ENCODE data around the gene PTPN4.

Gene PTPN4, protein sequence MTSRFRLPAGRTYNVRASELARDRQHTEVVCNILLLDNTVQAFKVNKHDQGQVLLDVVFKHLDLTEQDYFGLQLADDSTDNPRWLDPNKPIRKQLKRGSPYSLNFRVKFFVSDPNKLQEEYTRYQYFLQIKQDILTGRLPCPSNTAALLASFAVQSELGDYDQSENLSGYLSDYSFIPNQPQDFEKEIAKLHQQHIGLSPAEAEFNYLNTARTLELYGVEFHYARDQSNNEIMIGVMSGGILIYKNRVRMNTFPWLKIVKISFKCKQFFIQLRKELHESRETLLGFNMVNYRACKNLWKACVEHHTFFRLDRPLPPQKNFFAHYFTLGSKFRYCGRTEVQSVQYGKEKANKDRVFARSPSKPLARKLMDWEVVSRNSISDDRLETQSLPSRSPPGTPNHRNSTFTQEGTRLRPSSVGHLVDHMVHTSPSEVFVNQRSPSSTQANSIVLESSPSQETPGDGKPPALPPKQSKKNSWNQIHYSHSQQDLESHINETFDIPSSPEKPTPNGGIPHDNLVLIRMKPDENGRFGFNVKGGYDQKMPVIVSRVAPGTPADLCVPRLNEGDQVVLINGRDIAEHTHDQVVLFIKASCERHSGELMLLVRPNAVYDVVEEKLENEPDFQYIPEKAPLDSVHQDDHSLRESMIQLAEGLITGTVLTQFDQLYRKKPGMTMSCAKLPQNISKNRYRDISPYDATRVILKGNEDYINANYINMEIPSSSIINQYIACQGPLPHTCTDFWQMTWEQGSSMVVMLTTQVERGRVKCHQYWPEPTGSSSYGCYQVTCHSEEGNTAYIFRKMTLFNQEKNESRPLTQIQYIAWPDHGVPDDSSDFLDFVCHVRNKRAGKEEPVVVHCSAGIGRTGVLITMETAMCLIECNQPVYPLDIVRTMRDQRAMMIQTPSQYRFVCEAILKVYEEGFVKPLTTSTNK

DNA sequence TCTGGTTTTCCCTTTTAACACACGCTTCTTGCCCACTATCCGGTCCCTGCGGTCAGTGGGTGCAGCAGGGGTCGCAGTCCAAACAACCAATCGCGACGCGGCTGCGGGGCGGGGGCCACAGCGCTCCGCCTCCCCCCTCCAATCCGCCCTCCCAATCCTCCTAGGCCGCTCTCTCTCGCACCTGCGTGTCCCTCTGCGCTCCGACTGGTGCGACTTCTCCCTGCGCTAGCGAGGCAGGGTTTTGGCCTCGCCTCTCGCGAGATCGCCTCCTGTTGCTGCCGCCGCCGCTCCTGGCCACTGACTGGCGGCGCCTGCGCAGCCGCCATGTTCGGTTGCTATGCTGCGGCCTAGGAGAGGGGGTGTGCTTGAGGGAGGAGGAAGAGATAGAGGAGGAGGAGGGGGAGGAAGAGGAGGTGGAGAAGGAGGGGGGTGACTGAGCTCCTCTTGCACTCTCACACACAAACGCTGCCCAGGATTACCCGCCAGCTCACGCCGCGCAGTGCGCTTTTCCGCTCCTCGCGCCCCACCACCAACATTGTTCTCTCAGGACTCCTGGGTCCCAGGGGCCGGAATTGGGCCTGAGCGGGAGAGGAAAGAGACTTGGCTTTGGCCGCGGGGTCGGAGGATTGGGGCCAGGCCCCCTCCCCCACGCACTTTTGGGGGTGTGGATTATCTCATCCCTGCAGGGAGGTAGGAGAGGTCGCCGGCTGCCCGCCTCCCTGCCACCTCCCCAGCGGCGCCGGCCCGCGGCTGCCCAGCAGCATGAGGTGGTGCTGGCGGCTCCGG is at the start of gene PTPN4:
Gene PTPN4 (plus strand): TSS at position 472 of the 786 bp plus-strand sequence. CDS start 49,932 bp downstream, outside the sequence.
- DNase-seq = peak; percentile 96

DNA sequence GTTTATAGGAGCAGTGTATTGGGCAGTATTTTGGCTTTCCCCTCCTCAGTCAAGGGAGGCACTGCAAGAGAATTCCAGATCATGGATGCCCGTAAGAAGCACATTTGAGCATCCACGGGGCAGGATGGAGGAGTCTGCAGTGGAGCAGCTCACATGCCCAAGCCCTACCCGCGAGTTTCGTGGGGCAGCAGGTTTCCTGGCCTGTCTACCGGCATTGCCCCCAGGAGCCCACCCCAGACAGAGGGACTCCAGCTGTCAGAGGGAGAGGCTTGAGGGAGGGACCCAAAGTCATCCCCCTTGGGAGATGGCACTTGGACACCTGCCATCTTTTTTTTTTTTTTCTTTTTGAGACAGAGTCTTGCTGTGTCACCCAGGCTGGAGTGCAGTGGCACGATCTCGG is 49.4 kb upstream of the PTPN4 start:
- DNase-seq = no peak

DNA sequence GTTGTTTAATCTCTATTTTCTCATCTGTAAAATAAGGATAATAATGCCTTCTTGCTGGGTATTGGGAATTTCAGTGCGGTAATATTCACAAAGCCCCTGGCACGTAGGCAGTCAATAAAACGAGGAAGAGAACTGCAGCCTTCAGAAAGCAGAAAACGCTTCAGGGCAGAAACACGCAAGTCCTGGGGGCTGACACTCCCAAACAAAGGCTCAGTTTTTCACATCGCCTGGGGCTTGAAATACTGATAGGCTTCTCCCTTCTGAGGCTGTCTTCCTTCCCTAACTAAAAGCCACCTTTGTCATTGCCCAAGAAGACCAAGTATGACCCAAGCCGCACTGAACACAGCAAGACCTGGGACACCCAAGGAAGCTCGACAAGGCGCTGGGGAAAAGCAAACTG is 48.4 kb upstream of the PTPN4 start:
- DNase-seq = no peak

DNA sequence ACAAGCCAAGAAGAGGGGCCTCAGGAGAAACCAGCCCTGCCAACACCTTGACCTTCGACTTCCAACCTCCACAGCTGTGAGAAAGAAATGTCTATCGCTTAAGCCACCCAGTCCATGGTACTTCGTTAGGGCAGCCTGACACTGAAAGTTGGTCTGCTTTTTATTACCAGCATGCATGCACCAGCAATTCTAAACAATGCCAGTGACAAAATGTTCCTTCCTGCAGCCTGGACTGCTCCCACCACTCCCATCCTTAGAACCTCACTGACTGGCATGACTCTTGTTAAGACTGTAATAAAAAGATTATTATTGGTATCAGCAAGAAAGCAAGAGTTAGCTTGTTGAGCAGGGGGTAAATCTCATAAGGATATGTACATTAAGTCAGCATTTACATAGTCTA is 47.2 kb upstream of the PTPN4 start:
- no peak for DNase-seq

DNA sequence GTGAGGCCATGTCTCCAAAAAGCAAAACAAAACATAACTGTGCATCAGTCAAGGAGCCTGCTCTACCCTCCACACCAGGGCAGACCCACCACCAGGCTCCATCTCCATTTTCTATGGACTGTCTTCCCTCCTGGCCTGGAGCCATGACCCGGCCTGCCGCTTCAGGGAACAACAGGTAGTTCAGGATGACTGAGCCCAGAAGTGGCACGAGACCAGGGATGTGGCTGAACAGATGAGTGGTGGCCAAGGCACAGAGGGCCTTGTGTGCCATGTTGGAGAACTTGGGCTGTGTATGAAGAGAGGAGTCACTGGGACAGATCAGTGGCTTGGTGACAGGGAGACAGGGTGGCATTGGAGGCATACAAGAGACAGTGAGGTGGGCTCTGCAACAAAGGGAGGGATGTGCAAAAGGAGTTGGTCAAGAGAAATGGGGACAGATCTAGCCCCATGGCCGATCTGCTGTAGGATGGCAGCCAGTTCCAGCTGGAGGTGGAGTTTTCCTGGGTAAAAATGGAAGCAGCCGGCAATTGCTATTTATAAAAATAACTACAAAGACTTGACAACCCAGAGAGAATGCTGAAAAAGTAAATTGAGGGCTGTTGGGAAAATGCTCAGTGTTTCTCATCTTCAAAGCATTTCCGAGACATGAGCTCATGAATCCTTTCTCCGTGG is 45.8 kb upstream of the PTPN4 start:
- DNase-seq = no peak

DNA sequence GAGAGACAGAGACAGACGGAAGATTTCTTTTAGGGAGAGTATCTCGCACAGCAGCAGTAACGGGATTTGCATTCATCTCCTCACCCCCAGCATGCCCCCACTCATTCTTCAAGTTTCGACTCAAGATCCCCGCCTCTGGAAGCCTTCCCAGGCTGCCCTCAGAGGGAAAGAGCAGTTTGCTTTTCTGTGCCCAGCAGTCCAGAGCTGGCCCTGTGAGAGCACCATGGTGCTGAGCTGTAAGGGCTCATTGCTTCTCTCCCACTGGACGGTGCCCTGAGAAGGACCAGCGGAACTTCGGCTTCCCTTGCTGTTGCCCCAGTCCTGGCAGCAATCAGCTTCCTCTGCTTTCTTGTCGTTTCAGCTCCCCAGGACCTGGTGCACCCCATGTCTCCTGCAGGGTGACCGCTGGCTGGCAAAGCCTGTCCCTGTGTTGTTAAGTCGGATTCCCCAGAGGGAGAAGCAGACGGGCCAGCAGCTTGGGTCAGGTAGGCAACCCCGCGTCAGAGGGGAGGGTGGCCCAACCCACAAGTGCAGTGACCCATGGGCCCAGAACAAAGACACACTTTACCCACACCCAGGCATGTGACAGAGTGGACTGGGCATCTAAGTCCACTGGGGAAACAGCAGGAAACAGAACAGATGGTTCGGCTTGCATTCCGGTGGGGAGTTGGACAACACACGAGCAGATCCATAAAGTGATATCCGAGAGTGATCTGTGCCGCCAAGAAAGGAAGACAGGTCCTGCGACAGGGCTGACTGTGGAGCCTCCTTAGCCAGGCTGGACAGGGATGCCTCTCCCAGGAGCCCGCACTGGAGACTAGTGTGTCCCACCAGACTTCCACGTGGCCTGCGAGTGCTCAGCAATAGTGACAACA is 44.1 kb upstream of the PTPN4 start:
- no peak for DNase-seq

DNA sequence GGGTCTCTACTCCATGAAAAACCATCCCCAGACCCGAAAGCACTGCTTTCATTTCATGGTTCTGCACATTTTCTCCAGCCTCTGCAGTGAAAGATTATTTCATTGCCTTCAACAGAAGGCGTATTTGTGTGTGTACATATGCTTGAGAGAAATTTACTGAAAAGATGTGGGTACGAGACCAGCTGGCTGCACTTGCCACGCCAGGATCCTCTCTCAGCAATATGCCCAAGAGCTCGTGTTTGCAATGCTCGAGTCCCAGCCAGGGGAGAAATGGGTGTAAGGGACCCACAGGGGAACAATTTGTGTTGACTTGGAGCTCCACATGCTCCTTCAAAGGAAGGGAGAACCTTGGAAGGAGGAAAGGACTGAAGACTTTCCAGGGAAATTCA is 43.4 kb upstream of the PTPN4 start:
- DNase-seq = no peak

DNA sequence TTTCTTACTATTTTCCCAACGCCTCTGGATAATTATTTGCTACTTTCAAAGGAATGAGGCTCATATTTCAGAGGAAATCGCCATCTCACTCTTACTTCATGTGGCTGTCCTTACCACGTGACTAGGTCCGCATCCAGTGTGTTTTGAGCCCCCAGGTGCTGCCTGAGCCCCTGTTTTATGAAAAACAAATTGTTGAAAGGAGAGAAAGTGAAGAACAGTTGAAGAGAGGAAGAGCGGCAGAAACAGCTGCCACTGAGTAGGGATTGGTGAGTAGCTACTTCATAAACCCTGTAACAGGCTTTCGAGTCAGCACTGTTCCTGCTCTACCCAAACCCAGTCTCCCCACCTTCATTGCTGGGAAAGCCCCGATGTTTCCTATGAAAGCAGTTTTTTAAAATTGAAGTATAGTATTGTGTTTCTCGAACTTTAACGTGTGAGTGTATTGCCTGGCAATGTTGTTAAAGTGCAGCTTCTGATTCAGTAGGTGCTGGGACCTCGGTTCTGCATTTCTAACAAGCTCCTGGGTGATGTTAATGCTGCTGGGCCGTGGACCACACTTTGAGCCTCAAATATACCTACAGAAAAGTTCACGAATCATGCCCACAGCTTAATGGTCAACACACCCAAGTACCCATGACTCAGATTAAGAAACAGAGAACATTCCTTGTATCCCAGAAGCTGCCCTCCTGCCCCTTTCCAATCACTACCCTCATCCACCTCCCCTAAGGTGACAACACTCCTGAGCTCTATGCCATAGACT is 41.0 kb upstream of the PTPN4 start:
- DNase-seq = peak; percentile 11

DNA sequence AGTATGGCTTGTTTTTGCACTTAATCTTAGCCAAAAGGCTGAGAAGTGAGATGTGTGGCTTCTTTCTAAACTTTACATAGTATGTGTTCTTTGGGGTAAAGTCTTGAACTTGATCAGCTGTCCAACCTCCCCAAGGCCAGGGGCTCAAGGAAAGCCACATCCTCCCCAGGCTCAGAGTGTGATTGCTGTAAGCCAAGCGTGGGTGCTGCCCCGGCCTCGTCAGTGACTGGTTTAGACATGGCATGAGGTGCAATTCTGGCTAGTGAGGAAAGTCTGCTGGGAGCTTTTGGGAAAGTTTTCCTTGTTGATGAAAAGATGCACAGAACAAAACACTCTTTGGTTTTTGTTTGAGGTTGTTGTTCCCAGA is 40.5 kb upstream of the PTPN4 start:
- no peak for DNase-seq

DNA sequence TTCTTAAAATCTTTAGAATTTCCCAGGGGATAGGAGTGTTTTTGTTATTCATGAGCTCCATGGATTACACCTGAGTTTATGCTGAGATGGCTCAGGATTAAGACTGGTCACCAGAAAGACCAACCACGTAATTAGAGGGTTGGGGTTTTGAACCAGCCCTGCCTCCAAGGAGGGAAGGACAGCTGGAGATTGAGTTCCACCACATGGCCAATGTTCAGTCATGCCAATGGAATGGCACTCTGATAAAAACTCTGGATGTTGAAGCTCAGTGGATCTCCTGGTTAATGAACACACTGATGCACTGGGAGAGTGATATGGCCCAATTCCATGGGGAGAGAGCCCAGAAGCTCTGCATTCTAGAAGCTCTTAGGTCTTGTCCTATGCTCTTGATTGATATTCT is 38.7 kb upstream of the PTPN4 start:
- no peak for DNase-seq

DNA sequence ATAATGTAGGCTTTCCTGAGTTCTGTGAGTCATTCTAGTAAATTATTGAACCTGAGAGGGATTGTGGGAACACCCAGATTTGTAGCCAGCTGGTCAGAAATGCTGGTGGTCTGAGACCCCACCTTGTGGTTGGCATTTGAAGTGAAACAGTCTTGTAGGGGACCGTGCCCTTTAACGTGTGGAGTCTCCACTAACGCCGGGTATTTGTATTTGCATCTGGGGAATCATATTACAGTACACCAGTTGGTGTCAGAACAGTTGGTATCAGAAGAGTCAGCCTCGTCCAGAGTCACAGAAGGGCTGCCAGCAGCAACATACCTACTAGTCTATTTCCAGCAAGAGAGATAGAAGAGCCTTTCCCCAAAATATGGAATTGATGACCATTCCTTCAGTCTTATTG is 38.3 kb upstream of the PTPN4 start:
- no peak for DNase-seq

DNA sequence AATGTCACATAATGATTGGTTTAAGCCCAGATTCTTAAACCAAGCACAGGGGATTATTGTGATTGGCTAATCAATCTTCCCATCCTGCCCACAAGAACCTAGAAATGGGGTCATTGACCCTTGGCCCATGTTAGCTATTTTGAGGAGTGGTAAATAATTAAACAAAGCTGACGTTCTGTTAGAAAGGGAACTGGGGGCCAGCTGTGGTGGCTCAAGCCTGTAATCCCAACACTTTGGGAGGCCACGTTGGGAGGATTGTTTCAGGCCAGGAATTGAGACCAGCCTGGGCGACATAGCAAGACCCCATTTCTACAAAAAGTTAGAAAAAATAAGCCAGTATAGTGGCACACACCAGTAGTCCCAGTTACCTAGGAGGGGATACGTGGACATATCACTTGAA is 37.8 kb upstream of the PTPN4 start:
- no peak for DNase-seq

DNA sequence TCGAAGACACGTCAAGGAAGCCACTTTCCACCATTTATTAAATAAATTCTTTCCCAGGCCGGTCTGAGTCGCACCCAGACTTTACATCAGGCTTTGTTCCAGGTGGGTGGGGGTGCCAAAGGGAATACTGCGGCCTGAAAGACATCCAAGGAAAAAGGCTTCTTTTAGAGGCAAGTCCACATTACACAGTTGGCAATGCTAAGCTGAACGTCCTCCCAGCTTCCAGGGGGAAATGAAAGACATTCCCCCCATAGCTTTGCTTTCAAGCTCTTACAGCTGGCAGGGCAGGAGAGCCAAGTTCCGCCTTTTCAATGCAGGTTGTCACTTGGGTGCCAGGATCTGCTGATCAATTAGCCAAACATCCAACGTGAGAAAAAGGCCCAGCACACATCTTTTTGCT is 36.5 kb upstream of the PTPN4 start:
- DNase-seq = no peak

DNA sequence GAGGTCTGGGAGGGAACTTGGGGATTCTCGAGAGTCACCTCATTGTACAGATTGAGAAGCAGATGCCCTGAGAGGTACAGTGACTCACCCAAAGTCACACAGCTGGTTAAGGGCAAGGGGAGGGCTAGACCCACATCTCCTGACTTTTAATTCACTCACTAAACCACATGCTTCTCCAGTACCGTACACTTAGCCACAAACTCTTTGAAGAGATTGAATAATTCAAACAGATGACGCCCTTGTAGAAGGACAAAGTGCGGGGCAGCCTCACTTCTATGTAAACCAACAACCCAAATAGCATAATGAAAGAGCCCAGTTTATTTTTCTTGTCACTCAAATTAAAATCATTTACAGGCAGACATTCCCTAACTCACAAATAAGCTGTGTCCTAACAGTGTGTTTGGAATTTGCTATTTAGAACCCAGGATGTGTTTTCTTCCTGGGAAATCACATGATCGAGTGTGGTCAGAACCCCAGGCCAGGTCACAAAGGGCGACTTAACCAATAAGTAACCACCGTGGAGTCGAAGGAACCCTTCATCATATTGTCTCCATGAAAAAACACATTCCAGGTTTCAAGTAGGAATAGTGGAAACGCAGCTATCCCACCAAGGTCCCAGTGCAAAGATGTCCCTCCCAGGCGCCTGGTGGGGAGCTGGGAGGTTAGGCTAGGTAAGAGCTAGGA is 35.8 kb upstream of the PTPN4 start:
- no peak for DNase-seq

DNA sequence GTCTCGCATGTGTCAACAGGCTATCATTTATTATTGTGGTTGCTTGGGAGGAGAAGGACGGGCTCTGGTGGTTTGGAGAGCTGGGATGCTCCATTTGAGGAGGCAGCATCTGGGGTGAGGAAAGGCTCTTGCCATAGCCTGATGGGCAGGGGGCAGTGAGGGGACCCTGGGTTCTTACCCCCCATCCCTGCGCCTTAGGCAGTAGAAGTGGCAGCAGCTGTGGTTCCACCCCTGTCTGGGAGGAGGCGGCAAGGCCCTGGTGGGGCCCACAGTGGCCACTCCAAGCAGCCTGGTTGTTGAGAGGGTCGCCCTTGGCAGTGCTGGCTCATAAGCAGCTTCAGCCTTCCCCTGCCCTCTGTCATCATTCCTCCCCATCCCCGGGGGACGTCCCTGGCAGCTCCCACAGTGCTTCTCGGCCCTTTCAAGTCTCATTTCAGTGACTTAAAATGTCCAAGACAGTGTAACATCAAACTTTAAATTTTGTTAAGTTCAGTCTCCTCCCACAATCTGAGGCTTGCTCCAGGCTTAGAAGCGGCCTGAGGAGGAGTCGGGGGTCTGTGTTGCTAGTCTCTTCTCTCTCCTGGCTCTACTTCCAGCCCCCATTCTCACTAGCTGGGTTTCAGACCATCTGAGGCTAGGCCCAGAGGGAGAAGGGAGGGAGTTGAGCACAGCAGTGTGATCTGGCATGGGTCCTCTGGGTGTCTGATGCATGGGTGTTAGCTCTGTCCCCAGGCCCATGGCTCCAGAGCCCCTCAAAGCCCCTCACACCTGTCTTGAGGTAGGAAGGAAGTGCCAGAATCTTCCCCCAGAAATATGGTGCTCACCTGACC is 34.9 kb upstream of the PTPN4 start:
- no peak for DNase-seq

DNA sequence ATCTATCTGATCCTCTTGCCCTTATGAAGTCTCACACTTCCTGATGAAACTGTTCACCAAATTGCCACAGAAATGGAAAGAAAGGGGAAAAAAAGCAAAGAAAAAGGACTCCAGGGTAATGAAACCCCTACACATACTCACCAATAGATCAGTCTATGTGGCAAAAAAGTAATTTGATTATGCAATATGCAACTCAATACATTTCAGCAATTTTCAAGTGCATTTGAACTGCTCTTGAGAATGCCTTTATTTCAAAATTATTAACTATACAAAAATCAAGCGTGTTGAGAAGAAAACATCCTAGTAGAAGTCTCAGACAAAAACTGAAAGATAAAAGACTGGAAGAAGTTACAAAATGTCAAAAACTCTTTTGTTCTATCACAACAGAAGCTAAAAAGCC is 32.2 kb upstream of the PTPN4 start:
- DNase-seq = no peak

DNA sequence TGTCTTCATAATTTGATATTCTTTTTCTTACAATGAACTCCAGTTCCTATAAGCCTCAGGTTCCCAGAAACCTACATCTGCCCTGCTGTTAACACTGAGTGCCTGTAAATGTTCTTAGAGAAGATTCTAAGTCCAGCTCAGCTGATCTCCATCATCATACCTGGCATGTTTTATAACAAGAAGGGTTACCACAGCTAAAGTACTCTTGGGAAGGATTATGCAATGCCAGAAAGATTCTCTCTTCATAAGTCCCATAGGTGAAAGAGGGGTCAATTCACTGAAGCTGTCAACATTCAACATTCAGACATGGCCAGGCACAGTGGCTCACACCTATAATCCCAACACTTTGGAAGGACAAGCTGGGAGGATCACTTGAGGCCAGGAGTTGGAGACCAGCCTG is 31.3 kb upstream of the PTPN4 start:
- no peak for DNase-seq

DNA sequence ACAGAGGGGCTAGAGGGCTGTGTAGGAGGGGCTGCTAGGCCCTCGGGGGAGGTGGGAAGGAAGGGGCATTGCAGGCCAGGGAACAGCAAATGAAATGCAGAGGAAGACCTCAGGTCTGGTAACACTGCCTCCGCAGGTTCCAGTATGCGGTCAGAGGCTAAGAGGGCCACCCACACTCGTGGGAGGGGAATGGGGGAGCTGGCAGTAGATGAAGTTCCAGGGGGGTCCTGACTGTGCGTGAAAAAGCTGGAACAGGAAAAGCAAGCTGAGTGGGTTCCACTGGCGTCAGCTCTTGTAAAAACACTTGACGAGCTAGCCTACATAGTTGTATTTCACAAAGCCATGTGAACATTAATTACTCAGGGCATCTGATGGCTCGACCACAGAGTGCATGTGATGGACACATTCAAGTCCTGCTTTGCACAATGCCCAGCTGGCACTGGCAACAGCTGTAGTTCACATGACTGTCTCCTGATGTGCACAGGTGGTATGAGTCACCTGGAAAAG is 29.0 kb upstream of the PTPN4 start:
- DNase-seq = no peak

DNA sequence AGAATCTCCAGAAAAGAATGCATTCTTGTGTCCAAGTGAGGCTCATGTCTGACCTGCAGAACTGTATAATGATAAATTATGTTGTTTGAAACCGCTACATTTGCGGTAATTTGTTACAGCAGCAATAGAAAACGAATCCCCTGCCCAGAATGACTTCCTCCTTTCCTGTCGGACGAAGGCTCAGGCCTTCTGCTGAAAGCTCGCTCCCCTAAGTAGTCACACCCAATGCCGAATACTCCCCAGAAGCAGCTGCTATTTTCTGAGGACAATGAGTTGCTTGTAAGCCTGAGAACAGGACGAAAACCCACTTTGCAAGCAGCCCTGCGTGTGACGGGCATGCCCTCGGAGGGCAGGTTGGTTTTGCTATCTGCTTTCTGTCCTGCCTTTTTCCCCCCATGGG is 27.7 kb upstream of the PTPN4 start:
- no peak for DNase-seq

Data from activated naive CD4-positive, alpha-beta T cell treated with Interleukin-2 at 50 U/mL for 16 hours (primary cell).